ENCODE measurements around the gene ARHGAP22.

Gene ARHGAP22

DNA sequence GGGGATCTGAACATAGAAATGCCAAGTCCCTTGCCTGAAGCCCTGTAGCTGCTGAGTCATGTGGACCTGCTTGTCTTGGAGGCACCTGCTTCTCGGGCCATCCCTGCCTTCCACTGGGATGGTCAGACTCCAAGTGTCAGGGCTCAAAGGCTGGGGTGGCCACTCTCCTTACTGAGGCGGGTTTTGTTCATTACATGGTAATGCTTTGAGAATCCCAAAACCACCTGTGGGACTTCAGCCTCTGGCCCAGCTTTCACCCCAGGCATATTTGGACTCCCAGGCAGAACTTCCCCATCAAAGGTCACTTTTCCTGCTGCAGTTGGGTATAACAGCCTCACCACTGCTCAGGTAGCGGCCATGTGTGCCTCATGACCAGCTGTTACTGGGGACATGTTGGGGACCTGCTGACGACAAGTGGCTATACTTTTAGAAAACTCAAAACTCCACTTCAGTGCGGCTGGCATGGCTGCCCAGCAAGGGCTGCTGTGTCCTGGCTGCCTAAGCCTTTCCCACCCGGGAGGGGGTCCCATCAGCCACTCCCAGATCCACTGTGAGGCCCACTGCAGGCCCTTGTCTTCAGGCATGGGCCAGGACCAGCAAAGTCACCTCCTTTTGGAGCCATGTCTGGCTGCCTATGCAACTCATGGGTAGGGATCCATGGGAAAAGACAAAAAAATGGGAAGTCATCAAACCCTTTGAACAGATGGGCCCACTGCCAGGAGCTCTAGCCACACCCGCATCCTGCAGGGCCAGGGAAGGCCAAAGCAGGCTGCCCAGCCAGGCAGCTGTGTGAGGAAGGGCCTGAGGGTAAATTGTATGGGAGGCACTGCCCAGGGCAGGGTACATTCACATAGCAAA, 96.7 kb downstream of the ARHGAP22 start:
- DNase-seq, result no peak

GRCh38 chr10:48507494-48507893, 97.4 kb downstream of the ARHGAP22 start:
- no peak for DNase-seq

GRCh38 chr10:48506147-48506917, 98.5 kb downstream of the ARHGAP22 start:
- DNase-seq, result no peak

GRCh38 chr10:48505394-48506112, 99.3 kb downstream of the ARHGAP22 start:
- no peak for DNase-seq

DNA sequence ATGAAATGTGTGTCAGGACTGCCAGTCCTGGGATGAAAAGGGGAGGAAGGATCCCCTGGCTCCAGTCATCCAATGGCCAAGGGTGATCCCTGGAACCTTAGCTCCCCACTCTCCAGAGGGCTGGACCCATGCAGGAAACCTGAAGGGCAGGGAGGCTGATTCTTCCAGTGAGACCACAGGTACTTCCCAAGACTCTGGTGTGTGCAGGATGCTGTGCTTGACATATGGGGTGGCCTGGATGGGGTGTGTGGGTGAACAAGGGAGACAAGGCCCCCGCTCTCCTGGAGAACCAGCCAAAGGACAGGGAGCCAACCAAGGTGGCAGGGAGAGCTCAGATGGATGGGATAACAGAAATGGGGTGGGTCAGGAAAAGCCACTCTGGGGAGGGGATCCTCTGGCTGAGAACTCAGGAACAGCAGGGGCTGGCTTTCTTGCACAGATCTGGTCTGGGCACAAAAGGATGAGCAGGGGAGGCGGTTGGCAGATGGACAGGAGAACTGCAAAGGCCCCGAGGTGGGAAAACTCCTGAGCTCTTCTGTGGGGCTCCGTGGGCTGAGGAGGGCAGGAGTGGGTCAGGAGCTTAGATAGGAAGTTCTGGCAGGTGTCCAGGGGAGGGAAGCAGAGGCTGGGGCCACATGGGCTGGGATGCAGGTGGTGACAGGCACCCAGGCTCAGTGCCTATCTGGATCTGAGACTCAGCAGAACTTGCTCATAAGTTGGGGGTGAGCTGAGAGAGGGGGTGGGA, 100.6 kb downstream of the ARHGAP22 start:
- DNase-seq, result no peak

DNA sequence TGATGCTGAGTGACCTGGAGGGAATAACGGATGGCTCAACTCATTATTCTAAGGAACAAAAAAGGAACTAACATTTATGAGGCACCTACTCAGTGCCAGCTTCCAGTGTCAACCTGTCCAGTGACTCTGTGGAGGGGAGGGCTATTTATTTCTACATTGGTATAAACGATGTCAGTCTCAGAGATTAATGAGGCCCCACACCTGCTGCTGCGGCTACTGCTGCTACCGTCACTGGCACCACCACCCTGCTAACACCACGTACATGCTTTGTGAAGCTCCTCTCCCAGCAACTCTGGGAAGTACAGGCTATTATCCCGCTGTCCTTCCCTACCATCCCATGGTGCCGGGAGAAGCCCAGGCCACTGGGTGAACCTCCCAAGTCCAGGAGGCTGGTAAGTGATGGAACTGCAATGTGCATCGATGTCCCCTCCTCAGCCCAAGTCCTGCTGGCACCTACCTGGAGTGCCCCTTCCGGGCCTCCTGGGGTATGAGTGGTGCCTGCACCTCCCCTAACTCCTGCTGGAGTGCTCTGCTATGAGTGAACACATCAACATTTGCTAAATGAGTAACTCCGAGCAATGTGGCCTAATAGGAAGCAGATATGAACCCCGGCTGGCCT, 101.5 kb downstream of the ARHGAP22 start:
- DNase-seq, result no peak

DNA sequence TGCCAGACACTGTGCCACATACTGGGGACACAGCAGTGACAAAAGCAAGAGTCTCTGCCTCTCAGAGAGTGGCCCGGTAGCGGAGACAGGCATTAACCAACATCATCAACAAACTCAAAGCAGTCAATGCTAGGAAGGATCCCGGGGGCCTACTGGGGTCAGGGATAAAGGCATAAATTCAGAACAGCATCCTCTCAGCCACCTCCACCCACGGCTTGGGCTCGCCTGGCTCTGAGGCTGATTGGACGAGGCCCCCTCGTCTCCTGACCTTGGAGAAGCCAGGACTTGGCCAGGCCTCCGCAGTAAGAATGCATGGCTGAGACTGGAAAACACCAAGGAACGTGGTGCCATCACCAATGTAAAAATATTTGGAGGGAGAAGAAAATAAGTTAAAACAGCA, 102.1 kb downstream of the ARHGAP22 start:
- DNase-seq, result no peak

DNA sequence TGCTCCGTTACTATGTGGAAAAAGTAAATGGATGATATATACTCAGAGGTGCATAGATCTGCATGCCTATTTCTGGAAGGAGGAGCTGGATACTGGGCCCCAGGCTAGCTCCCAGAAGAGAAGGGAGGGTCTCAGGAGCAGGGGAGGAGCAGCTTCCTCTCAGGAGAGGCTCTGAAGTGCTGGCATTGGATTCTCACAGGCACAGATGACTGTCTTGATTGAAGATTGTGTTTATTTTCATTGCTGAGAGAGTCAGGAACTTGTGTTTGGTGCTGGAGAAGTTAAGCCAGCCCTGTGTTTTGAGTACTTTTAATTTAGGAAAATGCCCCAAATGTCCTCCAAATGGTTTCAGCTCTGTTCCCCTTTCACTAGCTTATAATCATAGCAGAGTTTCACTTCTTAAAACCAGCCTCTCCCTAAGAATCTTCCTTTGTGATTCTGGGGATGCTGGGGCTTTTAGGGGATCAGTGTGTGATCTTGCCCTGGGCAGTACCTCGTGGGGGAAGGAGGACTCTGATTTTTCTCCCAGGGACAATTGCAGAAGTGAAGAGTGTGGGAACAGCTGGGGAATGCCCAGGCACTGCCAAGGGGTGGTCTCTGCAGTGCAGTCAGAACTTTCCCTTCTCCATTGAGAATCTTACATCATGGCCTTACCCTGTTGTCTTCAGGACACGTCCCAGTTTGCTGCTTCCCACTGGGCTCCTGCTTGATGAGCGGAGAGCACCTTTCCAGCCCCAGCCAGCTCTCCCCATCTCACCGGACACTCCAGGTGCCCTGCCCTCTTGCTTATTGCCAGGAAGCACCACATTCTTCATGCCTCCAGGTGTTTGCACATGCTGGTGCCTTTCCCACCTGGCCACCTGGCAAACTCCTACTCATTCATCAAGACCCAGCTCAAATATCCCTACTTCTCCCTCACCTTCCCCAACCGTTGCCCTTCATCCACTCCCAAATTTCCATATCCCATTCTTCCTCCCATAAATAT, 102.8 kb downstream of the ARHGAP22 start:
- no peak for DNase-seq

DNA sequence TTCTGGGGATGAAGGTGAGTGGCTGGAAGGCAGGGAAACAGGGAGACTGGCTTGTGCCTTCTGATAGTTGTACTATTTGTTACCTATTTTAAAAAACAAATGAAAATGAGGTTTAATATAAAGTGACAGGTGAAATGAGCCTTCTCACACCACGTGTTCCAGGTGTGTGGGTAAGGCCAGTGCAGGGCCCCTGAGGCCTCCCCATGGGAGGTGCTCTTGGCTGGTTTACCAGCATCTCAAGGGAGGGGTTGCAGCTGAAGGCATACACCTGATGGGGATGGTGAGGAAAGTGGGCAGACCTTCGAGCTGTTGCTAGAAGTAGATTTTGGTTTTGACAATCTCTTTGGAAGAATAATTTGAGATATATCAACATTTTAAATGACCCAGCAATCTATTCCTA, 103.6 kb downstream of the ARHGAP22 start:
- no peak for DNase-seq

DNA sequence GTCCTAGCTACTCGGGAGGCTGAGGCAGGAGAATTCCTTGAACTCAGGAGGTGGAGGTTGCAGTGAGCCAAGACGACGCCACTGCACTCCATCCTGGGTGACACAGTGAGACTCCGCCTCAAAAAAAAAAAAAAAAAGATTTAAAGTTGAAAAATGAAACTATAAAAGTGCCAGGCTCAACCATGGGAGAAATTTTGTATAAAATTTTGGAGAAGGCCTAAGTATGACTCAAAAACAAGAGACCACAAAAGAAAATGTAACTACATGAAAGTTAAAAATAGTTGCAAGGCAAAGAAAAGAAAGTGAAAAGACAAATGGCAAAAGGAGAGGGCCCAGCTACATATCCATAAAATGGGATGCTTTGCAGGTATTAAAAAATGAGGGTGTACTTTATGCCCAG, 104.1 kb downstream of the ARHGAP22 start:
- no peak for DNase-seq

GRCh38 chr10:48498940-48499510, 105.8 kb downstream of the ARHGAP22 start:
- no peak for DNase-seq

DNA sequence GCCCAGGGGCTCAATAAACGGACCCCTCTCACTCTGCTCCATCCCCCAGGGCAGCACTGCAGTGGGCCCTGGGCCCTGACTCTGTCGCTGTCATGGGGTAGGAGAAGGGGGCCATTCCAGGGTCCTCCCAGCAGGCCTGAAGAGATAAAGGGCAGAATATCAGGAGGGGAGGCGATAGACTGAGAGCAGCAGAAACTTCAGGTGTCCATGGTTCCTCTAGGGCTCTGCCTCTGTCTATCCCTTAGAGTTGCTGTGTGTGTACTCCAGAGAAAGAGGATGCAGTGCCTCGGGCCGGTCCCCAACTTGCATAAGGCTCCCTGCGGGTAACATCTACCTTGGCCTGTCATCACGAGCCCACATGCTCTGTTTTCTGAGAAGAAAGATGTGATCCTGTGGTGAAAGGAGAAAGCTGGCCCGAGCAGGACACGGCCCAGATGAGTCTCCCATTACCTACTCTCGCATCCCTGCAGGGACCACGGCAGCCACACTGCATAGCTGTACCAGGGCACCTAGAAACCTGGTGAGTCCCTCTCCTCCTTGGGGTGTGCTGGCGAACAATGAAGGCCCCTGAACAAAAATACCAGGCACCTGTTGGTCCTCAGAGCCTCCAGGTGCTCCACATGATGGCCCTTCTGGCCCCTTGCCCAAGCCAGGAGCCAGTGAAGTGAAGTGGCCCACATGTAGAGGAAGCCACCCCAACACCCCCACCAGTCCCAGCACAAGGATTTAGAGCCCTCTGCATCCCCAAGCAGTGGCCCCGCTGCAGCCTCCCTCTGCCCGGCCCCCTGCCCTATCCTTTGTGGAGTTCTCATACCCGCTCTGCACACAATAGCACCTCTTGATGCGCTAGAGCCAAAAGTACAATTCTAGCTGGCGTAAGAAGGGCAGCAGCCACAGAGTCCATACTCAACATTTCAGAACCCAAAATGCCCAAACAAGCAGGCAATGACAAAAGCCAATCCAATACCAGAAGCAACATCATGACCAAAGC, 106.8 kb downstream of the ARHGAP22 start:
- no peak for DNase-seq

- DNase-seq, result no peak
Observed at GRCh38 chr10:48496831-48497779, 107.8 kb downstream of the ARHGAP22 start.

- DNase-seq, result no peak
Observed at GRCh38 chr10:48496105-48496830, 108.6 kb downstream of the ARHGAP22 start.

DNA sequence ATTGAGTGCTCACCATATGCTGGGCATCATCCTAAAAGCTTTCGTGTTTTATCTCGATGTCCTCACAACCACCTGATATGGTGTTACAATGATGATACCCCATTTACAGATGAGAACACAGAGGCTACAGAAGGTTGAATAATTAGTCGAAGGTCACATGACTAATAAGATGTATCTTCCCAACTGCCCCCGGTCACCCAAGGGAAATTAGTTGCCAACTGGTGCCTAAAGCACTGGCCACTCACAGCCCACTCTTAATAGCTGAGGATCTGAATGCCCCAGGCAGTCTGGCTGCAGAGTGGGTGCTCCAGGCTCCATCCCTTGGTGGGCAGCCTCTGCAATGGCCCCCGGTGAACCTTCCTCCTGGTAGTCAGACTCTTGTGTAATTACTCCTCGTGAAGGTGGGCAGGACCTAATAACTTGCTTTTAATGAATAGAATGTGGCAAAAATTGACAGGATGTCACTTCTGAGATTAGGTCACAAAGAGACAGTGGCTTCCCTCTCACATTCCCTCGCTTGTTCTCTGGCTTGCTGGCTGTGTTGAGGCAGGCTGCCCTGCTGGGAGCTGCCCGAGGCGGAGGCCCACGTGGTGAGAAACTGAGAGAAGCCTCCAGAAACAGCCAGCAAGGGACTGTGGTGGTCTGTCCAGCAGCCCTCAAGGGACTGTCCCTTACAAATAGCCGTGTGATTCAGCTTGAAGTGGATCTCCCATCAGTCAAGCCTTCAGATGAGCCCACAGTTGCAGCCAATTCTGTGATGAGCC, 109.4 kb downstream of the ARHGAP22 start:
- DNase-seq, result no peak

- DNase-seq, result no peak
Observed at GRCh38 chr10:48494611-48495010, 110.3 kb downstream of the ARHGAP22 start.

GRCh38 chr10:48494073-48494472, 110.8 kb downstream of the ARHGAP22 start:
- DNase-seq, result no peak
